Mesendoderm (in vitro differentiated cells): ENCODE data around the gene FAM186B.

ENCODE experiments used
- DNase-seq: peaks from one replicate; pipeline ENCODE4 v3.0.0; 2013
- H2AK5ac ChIP-seq: 2 replicates; pipeline ENCODE4 v1.6.1; 2013; ENCODE audit warnings: low read length, inconsistent platforms
- H2BK120ac ChIP-seq: 2 replicates; pipeline ENCODE4 v1.6.1; 2013; ENCODE audit warnings: low read depth, mild to moderate bottlenecking, low read length, moderate library complexity, mixed read lengths
- H2BK15ac ChIP-seq: replicated peaks from 2 replicates; pipeline ENCODE4 v1.6.1; 2013; ENCODE audit warnings: low read depth, mild to moderate bottlenecking, moderate library complexity
- H2BK5ac ChIP-seq: 2 replicates; pipeline ENCODE4 v1.6.1; 2013; ENCODE audit warnings: low read length, inconsistent platforms
- H3K18ac ChIP-seq: 2 replicates; pipeline ENCODE4 v1.6.1; 2013; ENCODE audit warnings: mild to moderate bottlenecking, low read length, mixed read lengths
- H3K23ac ChIP-seq: one replicate; pipeline ENCODE4 v1.6.1; 2013; ENCODE audit warnings: low read length
- H3K27ac ChIP-seq: 2 replicates; pipeline ENCODE4 v1.5.1; 2013; ENCODE audit warnings: low read depth, mild to moderate bottlenecking, inconsistent platforms, low read length, moderate library complexity
- H3K27me3 ChIP-seq: 2 replicates; pipeline ENCODE4 v1.6.1; 2013; ENCODE audit warnings: low read length, control low read depth, mild to moderate bottlenecking, inconsistent platforms; ENCODE audit not compliant: insufficient read depth, poor library complexity
- H3K36me3 ChIP-seq: 2 replicates; pipeline ENCODE4 v1.6.1; 2013; ENCODE audit warnings: low read length, inconsistent platforms; ENCODE audit not compliant: control insufficient read depth, insufficient read depth
- H3K4ac ChIP-seq: one replicate; pipeline ENCODE4 v1.6.1; 2013; ENCODE audit warnings: low read depth, mild to moderate bottlenecking, low read length, moderate library complexity
- H3K4me1 ChIP-seq: 2 replicates; pipeline ENCODE4 v1.6.1; 2013; ENCODE audit warnings: low read depth, low read length, inconsistent platforms; ENCODE audit not compliant: control insufficient read depth
- H3K4me2 ChIP-seq: 2 replicates; pipeline ENCODE4 v1.6.1; 2013; ENCODE audit warnings: low read length
- H3K4me3 ChIP-seq: 2 replicates; pipeline ENCODE4 v1.5.1; 2013; ENCODE audit warnings: mild to moderate bottlenecking, low read length
- H3K56ac ChIP-seq: one replicate; pipeline ENCODE4 v1.6.1; 2013; ENCODE audit warnings: low read length
- H3K79me1 ChIP-seq: 2 replicates; pipeline ENCODE4 v1.6.1; 2013; ENCODE audit warnings: low read length, inconsistent platforms
- H3K79me2 ChIP-seq: 2 replicates; pipeline ENCODE4 v1.6.1; 2013; ENCODE audit warnings: mild to moderate bottlenecking, low read length; ENCODE audit not compliant: control insufficient read depth, insufficient read depth
- H3K9ac ChIP-seq: 2 replicates; pipeline ENCODE4 v1.6.1; 2013; ENCODE audit warnings: low read length, inconsistent platforms
- H4K5ac ChIP-seq: one replicate; pipeline ENCODE4 v1.6.1; 2013; ENCODE audit warnings: low read length
- H4K8ac ChIP-seq: one replicate; pipeline ENCODE4 v1.6.1; 2013; ENCODE audit warnings: low read depth, mild to moderate bottlenecking, control low read depth, low read length, moderate library complexity
- WGBS: extraction: QIAGEN DNeasy Blood & Tissue Kit; methylation state at CpG from one replicate; pipeline ENCODE4 v1.1.7; 2013; ENCODE audit warnings: low lambda C conversion rate, missing lambda C conversion rate; ENCODE audit not compliant: insufficient coverage; ENCODE audit errors: extremely low coverage; 5-methylcytosine and 5-hydroxymethylcytosine counted together

FAM186B gene

DNA sequence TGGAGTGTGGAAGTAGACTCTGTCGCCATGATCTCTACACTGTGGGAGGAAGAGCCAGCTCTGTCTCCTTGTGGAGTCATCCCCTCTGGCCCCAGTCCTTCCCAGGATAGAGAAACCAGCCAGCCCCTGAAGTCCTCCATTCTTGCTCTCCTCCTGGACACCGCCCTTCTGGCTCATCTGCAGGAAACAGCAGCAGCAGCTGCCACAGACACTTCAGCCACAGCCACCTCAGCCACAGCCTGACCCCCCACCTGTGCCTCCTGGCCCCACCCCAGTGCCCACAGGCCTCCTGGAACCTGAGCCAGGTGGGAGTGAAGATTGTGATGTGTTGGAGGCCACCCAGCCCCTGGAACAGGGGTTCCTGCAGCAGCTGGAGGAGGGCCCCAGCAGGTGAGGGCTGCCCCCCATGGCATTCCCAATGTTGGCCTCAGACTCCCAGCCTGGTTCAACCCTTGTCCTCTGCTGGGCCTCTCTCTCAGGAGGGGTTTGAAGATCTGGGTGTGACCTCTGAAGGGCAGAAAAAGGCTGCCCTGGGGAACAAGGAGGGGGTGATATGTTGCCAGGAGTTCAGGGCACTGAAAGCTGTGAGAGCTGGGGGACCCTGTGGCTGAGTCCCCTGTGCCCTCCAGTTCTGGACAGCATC, 28.4 kb upstream of the FAM186B start:
- H3K4ac ChIP-seq = no peak overlapping the region
- H3K23ac ChIP-seq = no peak overlapping the region
- H3K27me3 ChIP-seq = no peaks in the 10 kb centered on the region
- no peak overlapping the region for H3K4me3 ChIP-seq
- no peak overlapping the region for H2BK5ac ChIP-seq
- no peak overlapping the region for H4K5ac ChIP-seq
- H3K79me2 ChIP-seq = no peaks in the 10 kb centered on the region
- no peak overlapping the region for H3K56ac ChIP-seq
- DNase-seq = no peak
- H3K18ac ChIP-seq = no peak overlapping the region
- H3K9ac ChIP-seq = no peak overlapping the region
- no peaks in the 10 kb centered on the region for H3K36me3 ChIP-seq
- no peak overlapping the region for H4K8ac ChIP-seq
- no peak overlapping the region for H2BK120ac ChIP-seq
- no CpG with 5 or more reads among the region's 2 CpGs for whole genome bisulfite sequencing
- H2AK5ac ChIP-seq = no peak overlapping the region
- peaks cover 8% of the 10 kb centered on the region for H3K4me1 ChIP-seq
- no peak overlapping the region for H3K27ac ChIP-seq
- no peaks in the 10 kb centered on the region for H3K79me1 ChIP-seq
- H3K4me2 ChIP-seq = no peak overlapping the region
- H2BK15ac ChIP-seq = no peak overlapping the region

DNA sequence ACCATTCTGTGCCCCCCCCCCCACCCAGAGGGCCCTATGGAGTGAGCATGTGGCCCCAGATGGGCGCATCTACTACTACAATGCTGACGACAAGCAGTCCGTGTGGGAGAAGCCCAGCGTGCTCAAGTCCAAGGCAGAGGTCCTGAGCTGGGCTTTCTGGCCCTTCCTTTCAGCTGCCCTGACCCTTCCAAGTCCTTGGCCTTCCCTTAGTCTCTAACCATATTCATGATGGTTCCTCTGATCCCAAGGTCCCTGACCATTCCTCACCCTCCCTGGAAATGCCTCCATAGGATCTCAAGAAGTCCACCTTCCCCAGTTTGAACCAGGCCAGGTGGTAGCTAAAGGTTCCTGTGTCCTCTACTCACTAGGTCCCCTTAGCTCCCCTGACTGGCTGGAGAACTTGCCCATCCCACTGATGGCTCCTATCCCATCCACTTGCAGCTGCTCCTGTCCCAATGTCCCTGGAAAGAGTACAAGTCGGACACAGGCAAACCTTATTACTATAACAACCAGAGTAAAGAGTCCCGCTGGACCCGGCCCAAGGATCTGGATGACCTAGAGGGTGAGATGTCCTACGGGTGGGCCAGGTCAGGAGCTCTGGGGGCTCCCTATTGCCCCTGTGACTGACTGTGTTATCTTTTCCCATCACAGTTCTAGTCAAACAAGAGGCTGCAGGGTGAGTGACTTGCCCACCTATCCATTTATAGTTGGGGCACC, 27.7 kb upstream of the FAM186B start:
- Histone ChIP-seq H3K27me3 (no peaks in the 10 kb centered on the region), H2BK5ac (no peak overlapping the region), H4K5ac (no peak overlapping the region), H3K36me3 (no peaks in the 10 kb centered on the region), H3K4ac (no peak overlapping the region), H2AK5ac (no peak overlapping the region), H3K23ac (no peak overlapping the region), H3K56ac (no peak overlapping the region), H3K4me1 (peaks cover 8% of the 10 kb centered on the region), H3K4me2 (no peak overlapping the region), H3K18ac (no peak overlapping the region), H3K9ac (no peak overlapping the region), H3K4me3 (no peak overlapping the region), H3K27ac (no peak overlapping the region), H3K79me2 (no peaks in the 10 kb centered on the region), H4K8ac (no peak overlapping the region), H2BK15ac (no peak overlapping the region), H3K79me1 (no peaks in the 10 kb centered on the region), H2BK120ac (no peak overlapping the region)
- no CpG with 5 or more reads among the region's 8 CpGs for WGBS
- no peak for DNase-seq

DNA sequence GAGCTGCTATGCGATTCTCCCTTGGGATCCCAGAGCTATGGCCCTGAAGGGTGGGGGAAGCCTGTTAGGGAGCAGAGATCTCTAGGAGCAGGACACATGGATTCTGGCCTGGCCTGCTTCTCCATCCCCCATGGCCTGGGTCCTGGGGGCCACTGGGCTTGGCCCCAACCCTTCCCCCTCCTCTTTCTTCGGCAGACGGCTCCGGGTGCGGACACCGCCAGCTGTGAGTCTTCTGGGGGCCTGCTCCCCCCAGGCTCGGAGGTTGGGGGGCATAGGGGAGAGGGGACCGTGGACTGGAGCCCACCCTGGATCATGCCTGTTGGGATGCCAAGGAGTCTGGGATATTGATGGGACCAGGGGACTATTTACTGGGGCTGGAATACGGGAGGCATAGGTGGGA, 27.0 kb upstream of the FAM186B start:
- no peak overlapping the region for H3K9ac ChIP-seq
- H3K4me2 ChIP-seq = no peak overlapping the region
- no CpG with 5 or more reads among the region's 9 CpGs for WGBS
- no peak overlapping the region for H2AK5ac ChIP-seq
- H3K4ac ChIP-seq = no peak overlapping the region
- no peak overlapping the region for H2BK5ac ChIP-seq
- H3K27me3 ChIP-seq = no peaks in the 10 kb centered on the region
- peaks cover 5% of the 10 kb centered on the region for H3K4me1 ChIP-seq
- no peak overlapping the region for H3K4me3 ChIP-seq
- no peak for DNase-seq
- H4K5ac ChIP-seq = no peak overlapping the region
- H3K18ac ChIP-seq = no peak overlapping the region
- no peak overlapping the region for H2BK15ac ChIP-seq
- no peak overlapping the region for H3K56ac ChIP-seq
- no peak overlapping the region for H2BK120ac ChIP-seq
- no peak overlapping the region for H3K27ac ChIP-seq
- no peaks in the 10 kb centered on the region for H3K79me1 ChIP-seq
- no peaks in the 10 kb centered on the region for H3K36me3 ChIP-seq
- no peak overlapping the region for H4K8ac ChIP-seq
- H3K23ac ChIP-seq = no peak overlapping the region
- H3K79me2 ChIP-seq = no peaks in the 10 kb centered on the region

DNA sequence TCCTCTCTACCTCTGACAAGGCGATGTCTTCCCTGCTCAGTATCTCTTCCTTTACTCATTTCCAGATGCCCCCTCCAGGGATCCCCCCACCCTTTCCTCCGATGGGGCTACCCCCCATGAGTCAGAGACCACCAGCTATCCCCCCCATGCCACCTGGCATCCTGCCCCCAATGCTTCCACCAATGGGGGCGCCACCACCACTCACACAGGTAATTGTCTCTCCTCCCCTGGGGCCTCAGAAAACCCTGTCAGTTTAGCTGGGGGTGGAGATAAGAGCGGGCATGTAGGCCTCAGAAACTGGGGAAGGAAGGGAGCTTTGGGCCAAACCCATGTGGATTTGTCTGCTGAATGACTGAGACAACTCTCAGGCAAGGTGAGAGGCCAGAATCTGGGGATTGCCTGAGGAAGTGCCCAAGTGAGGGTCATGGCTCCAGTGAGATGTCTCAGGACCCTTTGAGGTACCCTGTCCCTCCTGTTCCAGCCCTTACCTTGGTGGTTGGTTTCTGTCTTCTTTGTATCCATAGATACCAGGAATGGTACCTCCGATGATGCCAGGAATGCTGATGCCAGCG, 26.0 kb upstream of the FAM186B start:
- Histone ChIP-seq H3K36me3 (no peaks in the 10 kb centered on the region), H3K56ac (no peak overlapping the region), H2BK15ac (no peak overlapping the region), H3K4me1 (peaks cover 2% of the 10 kb centered on the region), H2BK120ac (no peak overlapping the region), H3K79me1 (no peaks in the 10 kb centered on the region), H4K5ac (no peak overlapping the region), H4K8ac (no peak overlapping the region), H3K18ac (no peak overlapping the region), H2BK5ac (no peak overlapping the region), H3K4me2 (no peak overlapping the region), H3K23ac (no peak overlapping the region), H3K27ac (no peak overlapping the region), H2AK5ac (no peak overlapping the region), H3K4ac (no peak overlapping the region), H3K9ac (no peak overlapping the region), H3K4me3 (no peak overlapping the region), H3K27me3 (no peaks in the 10 kb centered on the region), H3K79me2 (no peaks in the 10 kb centered on the region)
- WGBS = no CpG with 5 or more reads among the region's 6 CpGs
- no peak for DNase-seq

DNA sequence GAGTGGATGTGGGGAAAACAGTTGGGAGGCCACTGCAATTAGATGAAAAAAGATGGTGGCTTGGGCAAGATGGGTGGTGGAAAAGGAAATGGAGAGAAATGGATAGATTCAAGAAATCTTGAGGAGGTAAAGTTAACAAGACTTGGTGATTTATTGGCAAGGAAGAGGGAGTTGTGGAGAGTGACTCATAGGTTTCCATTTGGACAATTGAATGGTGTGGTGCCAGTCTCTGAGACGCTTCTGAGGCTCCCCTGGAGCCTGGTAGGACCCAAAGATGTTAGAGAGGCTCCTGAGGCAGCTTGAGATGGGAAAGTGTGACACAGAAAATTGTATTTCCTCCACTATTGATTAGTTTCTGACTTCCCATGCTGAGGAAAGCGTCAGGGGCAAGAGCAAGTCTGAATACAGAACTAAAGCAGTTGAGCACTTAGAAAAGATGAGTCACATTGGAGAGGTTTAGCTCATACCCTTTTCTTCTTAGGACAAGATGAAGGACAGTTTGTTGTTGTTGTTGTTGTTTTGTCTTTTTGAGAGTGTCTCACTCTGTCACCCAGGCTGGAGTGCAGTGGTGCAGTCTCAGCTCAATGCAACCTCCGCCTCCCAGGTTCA, 22.4 kb upstream of the FAM186B start:
- H3K36me3 ChIP-seq = no peaks in the 10 kb centered on the region
- H3K4me3 ChIP-seq = no peak overlapping the region
- no peak overlapping the region for H2AK5ac ChIP-seq
- H2BK15ac ChIP-seq = no peak overlapping the region
- no peaks in the 10 kb centered on the region for H3K27me3 ChIP-seq
- H4K5ac ChIP-seq = no peak overlapping the region
- no peak overlapping the region for H3K4me2 ChIP-seq
- H2BK5ac ChIP-seq = no peak overlapping the region
- WGBS = no CpG with 5 or more reads among the region's 3 CpGs
- no peak overlapping the region for H3K4ac ChIP-seq
- no peak overlapping the region for H3K27ac ChIP-seq
- no peak overlapping the region for H3K23ac ChIP-seq
- no peaks in the 10 kb centered on the region for H3K79me2 ChIP-seq
- no peak overlapping the region for H2BK120ac ChIP-seq
- no peak overlapping the region for H3K9ac ChIP-seq
- no peak overlapping the region for H4K8ac ChIP-seq
- H3K56ac ChIP-seq = no peak overlapping the region
- H3K4me1 ChIP-seq = peaks cover 2% of the 10 kb centered on the region
- H3K79me1 ChIP-seq = no peaks in the 10 kb centered on the region
- no peak for DNase-seq
- no peak overlapping the region for H3K18ac ChIP-seq
